Daoy (cell line): ENCODE data around the gene PDSS1. TPM values are rescaled to one million over a fixed set of nuclear protein-coding genes. Genes with fewer than 3 reads are reported as not detected.
"Not testable (repeated sequence)": the region's sequence is repeated elsewhere in the genome, so short reads cannot be mapped to it uniquely, and the experiment has no call there.

Experiments
- DNase-seq: peaks from one replicate; pipeline ENCODE4 v3.0.0-alpha.2; 2015; ENCODE audit warnings: low read depth
- total RNA-seq: library from RNA; depleted of rRNA; stranded (reverse); fragments of >200 nt; shearing (Covaris generic); gene quantifications from 2 replicates; pipeline ENCODE4 v1.2.3, GENCODE V29; 2014; rRNA removed

The PDSS1 gene
- total RNA-seq, result 31.8 and 35.5 TPM in 2 replicates

- peak; percentile 70 for DNase-seq
Observed at GRCh38 chr10:26697163-26697921, at the start of gene PDSS1. Gene PDSS1, plus strand, starts transcription at chr10:26697701. Its CDS starts 11 bp downstream, at chr10:26697712.

GRCh38 chr10:26648245-26648636 is 49.3 kb upstream of the PDSS1 start:
- DNase-seq, result not testable (repeated sequence)

- DNase-seq, result no peak
Observed at GRCh38 chr10:26650406-26650805, 47.1 kb upstream of the PDSS1 start.

- DNase-seq, result not testable (repeated sequence)
Observed at GRCh38 chr10:26651476-26651875, 46.0 kb upstream of the PDSS1 start.

GRCh38 chr10:26653004-26653403 is 44.5 kb upstream of the PDSS1 start:
- DNase-seq, result no peak

GRCh38 chr10:26655746-26656145 is 41.8 kb upstream of the PDSS1 start:
- no peak for DNase-seq

- DNase-seq, result no peak
Observed at GRCh38 chr10:26662864-26663263, 34.6 kb upstream of the PDSS1 start.

GRCh38 chr10:26665080-26666048 is 32.1 kb upstream of the PDSS1 start:
- DNase-seq, result no peak

GRCh38 chr10:26675873-26676257 is 21.6 kb upstream of the PDSS1 start:
- DNase-seq, result no peak

- no peak for DNase-seq
Observed at GRCh38 chr10:26679588-26679987, 17.9 kb upstream of the PDSS1 start.

- no peak for DNase-seq
Observed at GRCh38 chr10:26681076-26681475, 16.4 kb upstream of the PDSS1 start.

GRCh38 chr10:26681971-26682370 is 15.5 kb upstream of the PDSS1 start:
- DNase-seq, result peak; percentile 57

GRCh38 chr10:26682931-26683330 is 14.6 kb upstream of the PDSS1 start:
- DNase-seq, result no peak

GRCh38 chr10:26684667-26685264 is 12.7 kb upstream of the PDSS1 start:
- peak; percentile 10 for DNase-seq

GRCh38 chr10:26685441-26685840 is 12.1 kb upstream of the PDSS1 start:
- DNase-seq, result no peak

GRCh38 chr10:26689399-26689798 is 8.1 kb upstream of the PDSS1 start:
- no peak for DNase-seq

- DNase-seq, result no peak
Observed at GRCh38 chr10:26690731-26691475, 6.6 kb upstream of the PDSS1 start.

- not testable (repeated sequence) for DNase-seq
Observed at GRCh38 chr10:26694536-26694935, 3.0 kb upstream of the PDSS1 start.

GRCh38 chr10:26696786-26697162 is 727 bp upstream of the PDSS1 start:
- DNase-seq, result no peak

GRCh38 chr10:26697922-26698608 is 564 bp downstream of the PDSS1 start:
- no peak for DNase-seq

GRCh38 chr10:26698909-26699308 is 1.4 kb downstream of the PDSS1 start:
- no peak for DNase-seq
